Natural killer cell treated with Interleukin-12 subunit alpha and Interleukin-12 subunit beta and Interleukin-15 and Interleukin-18, amount 100 ng/mL, for 72 hours (primary cell): Measurements from ENCODE around the gene SMIM26. TPM values are rescaled to one million over a fixed set of nuclear protein-coding genes. Genes with fewer than 3 reads are reported as not detected.
"Not testable (repeated sequence)": the region's sequence is repeated elsewhere in the genome, so short reads cannot be mapped to it uniquely, and the experiment has no call there.

Experiments
- ATAC-seq, 2 donors: fragments of 150-1000 bp; cut with Tn5 transposase in 1 of 2; sonication (Bioruptor Pico), chemical (Tn5 transposase) in 1 of 2; 2 replicates each; pipeline ENCODE4 v1.10.0; 2021
- DNase-seq: peaks from one replicate; pipeline ENCODE4 v3.0.0; 2022; ENCODE audit warnings: low spot score
- H3K27ac Mint-ChIP-seq, 2 donors: 1 replicate in 1 of 2; 2 replicates in 1 of 2; pipeline ENCODE4 v1.8.0; 2022; ENCODE audit warnings: mixed read lengths in 2 of 2, mild to moderate bottlenecking in 1 of 2, moderate library complexity in 1 of 2
- H3K27me3 Mint-ChIP-seq, 2 donors: 1 replicate in 1 of 2; 2 replicates in 1 of 2; pipeline ENCODE4 v1.8.0; 2022; ENCODE audit warnings: mixed read lengths in 2 of 2
- H3K36me3 Mint-ChIP-seq: one replicate; pipeline ENCODE4 v1.8.0; 2022; ENCODE audit warnings: mixed read lengths
- H3K4me1 Mint-ChIP-seq, 2 donors: 1 replicate in 1 of 2; 2 replicates in 1 of 2; pipeline ENCODE4 v1.8.0; 2022; ENCODE audit warnings: low read depth in 2 of 2, mixed read lengths in 2 of 2, mild to moderate bottlenecking in 1 of 2
- H3K4me3 Mint-ChIP-seq: one replicate; pipeline ENCODE4 v1.8.0; 2022; ENCODE audit warnings: mixed read lengths
- H3K9me3 Mint-ChIP-seq: 2 replicates; pipeline ENCODE4 v1.8.0; 2022; ENCODE audit warnings: mixed read lengths
- total RNA-seq, 2 donors: library from RNA; stranded (reverse); gene quantifications; one replicate each; pipeline ENCODE4 v1.2.3, GENCODE V29; 2022

The SMIM26 gene, protein sequence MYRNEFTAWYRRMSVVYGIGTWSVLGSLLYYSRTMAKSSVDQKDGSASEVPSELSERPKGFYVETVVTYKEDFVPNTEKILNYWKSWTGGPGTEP
- total RNA-seq: 10 to 100 TPM; 41.8 to 44.4 TPM

DNA sequence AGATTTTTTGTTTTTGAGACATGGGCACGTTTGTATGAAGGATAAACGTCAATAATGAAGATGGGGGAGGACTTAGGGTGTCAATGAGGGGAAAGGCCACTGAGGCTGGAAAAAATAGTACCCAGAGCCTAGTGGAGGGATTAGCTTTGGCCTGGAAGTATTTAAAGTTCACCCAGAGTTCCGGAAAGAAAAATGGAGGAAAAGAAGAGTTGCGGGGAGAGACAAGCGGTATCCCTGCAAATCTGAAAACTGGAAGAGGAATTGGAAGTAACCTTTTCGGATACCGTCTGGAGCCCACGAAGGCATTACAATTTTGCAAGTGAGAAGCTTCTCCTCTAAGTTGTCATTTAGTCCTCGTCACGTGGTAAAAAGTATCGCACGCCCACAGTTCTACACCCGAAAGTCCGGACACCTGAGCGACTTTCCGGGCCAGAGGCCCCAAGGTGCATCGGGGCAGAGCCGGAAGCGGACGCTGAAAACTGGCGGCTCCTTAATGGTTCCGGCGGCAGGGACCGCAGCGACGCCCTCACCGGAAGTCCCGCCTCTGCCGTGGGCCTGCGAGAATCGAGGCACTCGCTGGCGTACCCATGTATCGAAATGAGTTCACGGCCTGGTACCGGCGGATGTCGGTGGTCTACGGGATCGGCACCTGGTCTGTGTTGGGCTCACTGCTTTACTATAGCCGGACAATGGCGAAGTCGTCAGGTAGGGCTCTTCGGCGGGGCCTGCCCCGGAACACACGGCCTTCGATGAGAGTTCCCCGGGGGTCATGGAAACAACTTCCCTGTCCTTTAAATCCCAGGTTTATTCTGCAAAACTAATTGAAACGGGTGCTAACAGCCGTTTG lies at the start of gene SMIM26:
SMIM26 (plus strand) TSS at position 541 of the 847 bp plus-strand sequence; CDS start at position 588, 47 bp downstream.
- peaks cover 11% of the 10 kb centered on the region for H3K36me3 Mint-ChIP-seq
- peak within 1 kb of the TSS; percentile 83 to 94 for H3K27ac Mint-ChIP-seq
- no peaks in the 10 kb centered on the region for H3K9me3 Mint-ChIP-seq
- ATAC-seq: peak; percentile 100
- peak; percentile 95 for DNase-seq
- no peaks in the 10 kb centered on the region for H3K27me3 Mint-ChIP-seq
- peak within 1 kb of the TSS; percentile 92 for H3K4me3 Mint-ChIP-seq
- peaks cover 12 to 16% of the 10 kb centered on the region in 2 donors for H3K4me1 Mint-ChIP-seq

DNA sequence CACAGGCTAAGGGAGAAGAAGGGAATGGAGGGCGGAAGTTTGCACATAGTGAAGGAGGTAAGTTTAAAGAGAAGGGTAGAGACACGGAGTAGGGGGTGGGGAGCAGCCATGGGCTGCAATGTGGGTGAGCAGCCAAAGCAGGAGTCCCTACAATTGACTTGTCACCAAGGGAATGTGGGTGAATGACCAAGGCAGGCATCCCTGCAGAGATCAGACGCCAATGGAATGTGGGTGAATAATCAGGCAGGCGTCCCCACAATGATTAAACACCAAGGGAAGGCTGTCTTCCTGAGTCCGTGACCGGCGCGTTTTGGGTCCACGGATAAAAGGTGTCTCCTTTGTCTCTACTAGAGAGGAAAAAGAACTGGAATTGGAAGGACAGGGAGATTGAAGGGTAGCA lies 45.2 kb upstream of the SMIM26 start:
- not testable (repeated sequence) for DNase-seq, H3K4me3 Mint-ChIP-seq, H3K27ac Mint-ChIP-seq, H3K9me3 Mint-ChIP-seq, ATAC-seq, H3K4me1 Mint-ChIP-seq, H3K27me3 Mint-ChIP-seq
- peaks cover 17% of the 10 kb centered on the region for H3K36me3 Mint-ChIP-seq

DNA sequence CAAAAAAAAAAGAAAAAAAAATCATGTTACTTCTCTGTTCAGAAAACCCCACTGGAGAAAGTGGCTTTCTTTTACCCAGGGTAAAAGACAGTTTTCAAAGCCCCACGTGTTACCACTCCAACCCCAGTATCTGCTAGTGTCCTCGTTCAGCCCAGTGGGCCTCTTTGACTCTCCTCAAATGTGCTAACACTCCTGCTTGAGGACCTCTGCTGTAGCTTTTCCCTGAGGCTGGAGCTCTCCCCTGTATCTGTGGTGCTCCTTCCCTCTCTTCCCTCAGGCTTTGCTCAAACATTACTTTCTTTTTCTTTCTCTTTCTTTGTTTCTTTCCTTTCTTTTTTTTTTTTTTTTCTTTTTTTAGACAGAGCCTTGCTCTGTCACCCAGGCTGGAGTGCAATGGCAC lies 44.2 kb upstream of the SMIM26 start:
- DNase-seq: no peak
- Mint-ChIP-seq H3K4me3 (no peak overlapping the region), H3K4me1 (peaks cover 0 to 4% of the 10 kb centered on the region in 2 donors), H3K27me3 (no peaks in the 10 kb centered on the region), H3K36me3 (peaks cover 22% of the 10 kb centered on the region), H3K27ac (no peak overlapping the region), H3K9me3 (no peaks in the 10 kb centered on the region)
- ATAC-seq: no peak

DNA sequence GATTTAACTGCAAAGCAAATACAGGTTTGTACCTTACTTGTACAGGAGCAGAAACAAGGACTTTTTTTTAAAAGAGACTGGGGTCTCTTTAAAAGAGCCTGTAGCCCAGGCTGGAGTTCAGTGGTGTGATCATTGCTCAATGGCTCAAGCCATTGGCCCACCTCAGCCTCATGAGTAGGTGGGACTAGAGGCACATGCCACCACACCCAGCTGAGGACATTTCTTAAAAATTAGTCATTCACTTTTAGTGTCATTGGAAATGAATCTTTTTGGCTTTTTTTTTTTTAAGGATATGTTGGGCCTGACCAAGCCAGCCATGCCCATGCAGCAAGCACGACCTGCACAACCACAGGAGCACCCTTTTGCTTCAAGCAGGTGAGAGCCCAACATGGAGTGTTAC lies 42.6 kb upstream of the SMIM26 start:
- DNase-seq (no peak), ATAC-seq (no peak)
- Mint-ChIP-seq H3K27me3 (no peaks in the 10 kb centered on the region), H3K27ac (no peak overlapping the region), H3K36me3 (peaks cover 37% of the 10 kb centered on the region), H3K4me1 (peaks cover 0 to 13% of the 10 kb centered on the region in 2 donors), H3K4me3 (no peak overlapping the region), H3K9me3 (no peaks in the 10 kb centered on the region)

DNA sequence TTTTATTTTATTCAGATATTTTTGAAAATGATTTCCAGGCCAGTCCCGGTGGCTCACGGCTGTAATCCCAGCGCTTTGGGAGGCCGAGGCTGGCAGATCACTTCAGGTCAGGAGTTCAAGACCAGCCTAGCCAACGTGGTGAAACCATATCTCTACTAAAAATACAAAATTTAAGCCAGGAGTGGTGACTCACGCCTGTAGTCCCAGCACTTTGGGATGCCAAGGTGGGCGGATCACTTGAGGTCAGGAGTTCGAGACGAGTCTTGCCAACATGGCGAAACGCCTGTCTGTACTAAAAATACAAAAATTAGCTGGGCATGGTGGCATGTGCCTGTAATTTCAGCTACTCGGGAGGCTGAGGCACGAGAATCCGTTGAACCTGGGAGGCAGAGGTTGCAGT lies 40.5 kb upstream of the SMIM26 start:
- DNase-seq, H3K27me3 Mint-ChIP-seq, H3K27ac Mint-ChIP-seq, H3K9me3 Mint-ChIP-seq, ATAC-seq, H3K4me3 Mint-ChIP-seq: not testable (repeated sequence)
- H3K4me1 Mint-ChIP-seq: peaks cover 0 to 13% of the 10 kb centered on the region in 2 donors
- peaks cover 37% of the 10 kb centered on the region for H3K36me3 Mint-ChIP-seq

DNA sequence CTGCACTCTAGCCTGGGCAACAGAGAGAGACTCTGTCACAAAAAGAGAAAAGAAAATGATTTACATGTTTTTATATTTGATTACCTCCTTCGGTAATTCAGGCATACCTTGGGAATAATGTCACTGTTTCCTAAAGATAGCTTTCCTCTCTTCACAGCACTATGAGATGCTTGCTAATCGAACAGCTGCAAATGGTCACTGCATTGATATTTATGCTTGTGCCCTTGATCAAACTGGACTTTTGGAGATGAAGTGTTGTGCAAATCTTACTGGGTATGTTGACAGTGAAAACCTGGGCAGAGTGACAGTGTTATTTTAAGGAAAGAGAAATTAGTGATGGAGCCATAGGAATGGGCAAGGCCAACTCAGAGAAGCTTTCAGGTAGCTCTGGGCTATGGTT lies 39.9 kb upstream of the SMIM26 start:
- Mint-ChIP-seq H3K4me1 (peaks cover 0 to 13% of the 10 kb centered on the region in 2 donors), H3K27ac (no peak overlapping the region), H3K9me3 (no peaks in the 10 kb centered on the region), H3K27me3 (no peaks in the 10 kb centered on the region), H3K4me3 (no peak overlapping the region), H3K36me3 (peaks cover 37% of the 10 kb centered on the region)
- DNase-seq: no peak
- ATAC-seq: no peak

DNA sequence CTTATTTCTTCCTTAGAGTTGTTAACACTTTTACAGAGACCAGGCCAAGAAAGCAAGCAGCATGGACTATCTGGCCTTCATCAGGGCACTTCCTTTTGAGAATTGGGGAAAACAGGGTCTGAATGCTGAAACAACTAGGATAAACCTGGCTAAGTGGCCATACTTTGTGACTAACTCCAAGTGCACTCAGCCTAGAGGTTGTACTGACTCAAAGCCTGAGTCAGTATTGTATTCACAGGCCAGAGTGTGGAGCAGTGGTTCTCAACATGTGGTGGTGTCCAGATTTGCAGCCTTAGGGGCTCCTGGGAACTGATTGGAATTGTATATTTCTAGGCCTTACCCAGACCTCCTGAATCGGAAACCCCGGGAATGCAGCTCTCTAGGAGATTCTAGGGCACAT lies 39.4 kb upstream of the SMIM26 start:
- Mint-ChIP-seq H3K9me3 (no peaks in the 10 kb centered on the region), H3K4me3 (no peak overlapping the region), H3K36me3 (peaks cover 37% of the 10 kb centered on the region), H3K27ac (no peak overlapping the region), H3K27me3 (no peaks in the 10 kb centered on the region), H3K4me1 (peaks cover 0 to 13% of the 10 kb centered on the region in 2 donors)
- ATAC-seq: no peak
- no peak for DNase-seq

DNA sequence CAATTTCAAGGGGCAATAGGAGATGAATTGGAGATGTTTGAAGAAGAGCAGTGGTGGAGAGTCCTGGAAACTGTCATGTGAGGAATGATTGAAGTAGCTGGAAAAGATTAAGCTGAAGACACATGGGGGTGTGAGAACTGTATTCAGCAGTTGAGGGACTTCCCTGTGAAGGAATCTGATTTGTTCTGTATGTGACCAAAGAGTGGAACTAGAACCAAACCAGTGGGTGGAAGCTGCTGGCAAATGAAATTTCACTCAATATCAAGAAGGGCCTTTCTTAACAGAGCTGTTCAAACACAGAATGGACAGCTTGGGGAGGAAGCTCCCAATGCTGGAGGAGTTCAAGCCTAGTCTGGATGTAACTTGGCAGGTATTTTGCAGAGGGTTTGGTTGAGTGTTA lies 38.2 kb upstream of the SMIM26 start:
- no peak for ATAC-seq
- no peak overlapping the region for H3K4me3 Mint-ChIP-seq
- no peak for DNase-seq
- H3K9me3 Mint-ChIP-seq: no peaks in the 10 kb centered on the region
- H3K27me3 Mint-ChIP-seq: no peaks in the 10 kb centered on the region
- H3K4me1 Mint-ChIP-seq: peaks cover 0 to 13% of the 10 kb centered on the region in 2 donors
- H3K27ac Mint-ChIP-seq: no peak overlapping the region
- H3K36me3 Mint-ChIP-seq: peaks cover 41% of the 10 kb centered on the region

DNA sequence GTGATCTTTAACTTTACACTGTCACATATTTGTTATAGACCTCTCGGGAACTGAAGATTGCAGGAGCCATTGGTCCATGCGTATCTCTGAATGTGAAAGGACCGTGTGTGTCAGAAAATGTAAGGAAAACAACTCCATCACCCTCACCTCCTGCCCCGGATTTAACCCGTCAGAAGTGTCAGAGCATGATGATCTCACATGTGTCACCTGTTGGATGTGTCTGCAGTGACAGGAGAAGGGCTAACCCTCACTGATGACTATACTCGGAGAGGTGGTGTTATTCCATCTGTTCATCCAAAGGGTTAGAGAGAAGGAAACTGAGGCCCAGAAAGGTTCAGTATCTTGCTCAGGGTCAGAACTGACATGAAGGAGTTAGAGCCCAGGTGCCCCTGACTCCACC lies 34.6 kb upstream of the SMIM26 start:
- H3K36me3 Mint-ChIP-seq: peaks cover 32% of the 10 kb centered on the region
- H3K27ac Mint-ChIP-seq: no peak overlapping the region
- no peak overlapping the region for H3K4me3 Mint-ChIP-seq
- no peaks in the 10 kb centered on the region for H3K27me3 Mint-ChIP-seq
- H3K4me1 Mint-ChIP-seq: peaks cover 0 to 10% of the 10 kb centered on the region in 2 donors
- DNase-seq (no peak), ATAC-seq (no peak)
- H3K9me3 Mint-ChIP-seq: no peaks in the 10 kb centered on the region

DNA sequence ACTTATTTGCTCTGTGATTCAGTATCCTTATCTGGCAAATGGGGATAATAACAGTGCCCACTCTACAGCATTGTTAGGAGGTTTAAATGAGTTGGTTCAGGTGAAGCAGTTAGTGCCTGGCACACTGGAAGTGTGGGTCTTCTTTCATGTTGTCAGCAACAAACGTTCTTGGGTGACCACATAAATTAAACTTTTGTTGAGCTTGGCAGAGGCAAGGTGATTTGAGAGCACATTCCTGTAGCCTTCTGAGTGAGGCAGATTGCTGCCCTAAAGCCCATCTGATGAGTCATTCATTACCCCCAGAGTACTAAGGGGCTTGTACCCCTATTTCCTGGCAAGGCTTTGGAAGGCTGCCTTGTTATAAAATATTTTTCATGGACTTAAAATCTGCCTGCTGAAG lies 33.7 kb upstream of the SMIM26 start:
- no peak overlapping the region for H3K4me3 Mint-ChIP-seq
- H3K27me3 Mint-ChIP-seq: no peaks in the 10 kb centered on the region
- DNase-seq: no peak
- ATAC-seq: no peak
- H3K27ac Mint-ChIP-seq: no peak overlapping the region
- no peaks in the 10 kb centered on the region for H3K9me3 Mint-ChIP-seq
- peaks cover 28% of the 10 kb centered on the region for H3K36me3 Mint-ChIP-seq
- peaks cover 0 to 9% of the 10 kb centered on the region in 2 donors for H3K4me1 Mint-ChIP-seq

DNA sequence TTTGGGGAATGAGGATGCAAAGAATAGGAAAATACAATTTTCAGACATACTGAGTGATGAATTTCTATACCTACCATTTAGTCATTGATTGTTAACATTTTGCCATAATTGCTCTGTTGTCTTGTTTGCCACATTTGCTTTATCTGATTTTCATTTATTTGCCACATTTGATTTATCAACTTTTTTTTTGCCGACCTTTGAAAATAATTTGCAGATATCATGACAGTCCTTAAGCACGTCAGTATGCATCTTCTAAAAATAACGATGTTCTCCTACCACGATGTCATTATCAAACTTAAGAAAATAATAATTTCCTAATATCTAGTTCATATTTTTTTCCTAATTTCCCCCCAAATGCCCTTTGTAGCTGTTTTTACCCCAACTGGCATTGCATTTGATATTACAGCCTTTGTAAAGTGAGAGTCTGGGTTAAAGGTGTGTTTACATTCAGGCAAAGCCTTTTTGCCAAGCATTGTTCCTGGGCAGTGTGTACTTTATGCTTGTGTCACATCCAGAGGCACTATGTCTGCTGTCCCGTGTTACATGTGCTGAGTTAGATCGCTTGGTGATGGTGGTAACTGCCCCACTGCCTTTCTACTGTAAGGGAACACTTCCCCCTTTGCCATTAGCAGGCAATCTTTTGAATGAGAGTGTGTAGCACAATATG lies 33.1 kb upstream of the SMIM26 start:
- H3K36me3 Mint-ChIP-seq: peaks cover 22% of the 10 kb centered on the region
- H3K27ac Mint-ChIP-seq: no peak overlapping the region
- no peak for ATAC-seq
- no peaks in the 10 kb centered on the region for H3K9me3 Mint-ChIP-seq
- H3K27me3 Mint-ChIP-seq: no peaks in the 10 kb centered on the region
- peaks cover 0 to 4% of the 10 kb centered on the region in 2 donors for H3K4me1 Mint-ChIP-seq
- DNase-seq: no peak
- H3K4me3 Mint-ChIP-seq: no peak overlapping the region

DNA sequence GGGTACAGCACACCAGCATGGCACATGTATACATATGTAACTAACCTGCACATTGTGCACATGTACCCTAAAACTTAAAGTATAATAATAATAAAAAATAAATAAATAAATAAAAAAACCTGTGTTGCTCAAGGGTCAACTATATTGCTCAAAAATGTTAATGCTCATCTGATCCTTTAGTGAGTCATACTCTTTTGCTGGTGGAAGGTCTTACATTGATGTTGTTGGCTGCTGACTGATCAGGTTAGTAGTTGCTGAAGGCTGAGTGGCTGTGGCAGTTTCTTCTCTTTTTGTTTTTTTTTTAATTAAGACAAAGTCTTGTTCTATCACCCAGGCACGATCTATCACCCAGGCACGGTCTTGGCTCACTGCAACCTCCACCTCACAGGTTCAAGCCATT lies 29.6 kb upstream of the SMIM26 start:
- Mint-ChIP-seq H3K9me3 (no peaks in the 10 kb centered on the region), H3K36me3 (peaks cover 30% of the 10 kb centered on the region), H3K27me3 (no peaks in the 10 kb centered on the region), H3K27ac (no peak overlapping the region), H3K4me1 (peaks cover 0 to 8% of the 10 kb centered on the region in 2 donors), H3K4me3 (no peak overlapping the region)
- DNase-seq: no peak
- no peak for ATAC-seq

DNA sequence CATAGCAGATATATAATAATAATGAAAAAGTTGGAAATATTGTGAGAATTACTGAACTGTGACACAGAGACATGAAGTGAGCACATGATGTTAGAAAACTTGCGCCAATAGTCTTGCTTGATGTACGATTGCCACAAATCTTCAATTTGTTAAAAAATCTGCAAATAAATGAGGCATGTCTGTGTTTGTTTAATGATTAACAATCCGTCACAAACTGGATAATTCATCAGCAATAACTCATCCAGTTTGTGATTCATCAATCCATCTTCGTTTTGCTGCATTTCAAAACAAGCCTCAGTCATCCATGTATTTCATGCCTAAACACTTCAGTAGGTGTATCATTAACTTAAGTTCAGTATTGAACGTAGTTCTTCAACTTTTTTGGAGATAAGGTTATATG lies 25.5 kb upstream of the SMIM26 start:
- no peaks in the 10 kb centered on the region for H3K27me3 Mint-ChIP-seq
- H3K4me1 Mint-ChIP-seq: peaks cover 0 to 17% of the 10 kb centered on the region in 2 donors
- H3K36me3 Mint-ChIP-seq: peaks cover 32% of the 10 kb centered on the region
- DNase-seq (no peak), ATAC-seq (no peak)
- no peak overlapping the region for H3K27ac Mint-ChIP-seq
- H3K4me3 Mint-ChIP-seq: no peak overlapping the region
- H3K9me3 Mint-ChIP-seq: no peaks in the 10 kb centered on the region

DNA sequence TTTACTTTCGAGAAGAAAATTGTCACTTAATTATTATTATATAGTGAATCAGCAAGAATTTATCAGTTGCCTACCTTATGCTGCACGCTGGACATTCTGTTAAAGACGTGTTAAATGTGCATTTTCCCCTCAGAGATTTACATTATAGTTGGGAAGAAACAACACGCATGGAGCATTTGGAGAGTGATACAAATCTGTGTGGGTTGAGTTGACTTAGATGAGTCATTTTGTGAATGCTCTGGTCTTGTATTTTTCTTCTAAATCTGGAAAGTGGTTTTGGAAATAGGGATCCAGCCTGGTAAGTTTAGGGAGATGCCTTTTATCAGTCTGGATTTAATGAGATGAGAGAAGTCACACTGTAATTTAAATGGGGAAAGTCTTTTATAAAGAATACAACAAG lies 24.0 kb upstream of the SMIM26 start:
- H3K9me3 Mint-ChIP-seq: no peaks in the 10 kb centered on the region
- H3K4me1 Mint-ChIP-seq: peaks cover 0 to 17% of the 10 kb centered on the region in 2 donors
- ATAC-seq (no peak), DNase-seq (no peak)
- no peak overlapping the region for H3K4me3 Mint-ChIP-seq
- H3K27ac Mint-ChIP-seq: no peak overlapping the region
- no peaks in the 10 kb centered on the region for H3K27me3 Mint-ChIP-seq
- H3K36me3 Mint-ChIP-seq: peaks cover 29% of the 10 kb centered on the region
